Ishikawa (cell line): Measurements from ENCODE around the gene CLMN.

ENCODE experiments used
- CEBPB ChIP-seq: IDR thresholded peaks from 2 replicates; pipeline ENCODE4 v1.6.1; 2012
- CREB1 ChIP-seq: IDR thresholded peaks from 2 replicates; pipeline ENCODE4 v1.6.1; 2012; ENCODE audit warnings: low read depth
- EGR1 ChIP-seq: IDR thresholded peaks from 2 replicates; pipeline ENCODE4 v1.6.1; 2012
- EP300 ChIP-seq: IDR thresholded peaks from 2 replicates; pipeline ENCODE4 v1.6.1; 2012; ENCODE audit warnings: borderline replicate concordance
- FOXM1 ChIP-seq: IDR thresholded peaks from 2 replicates; pipeline ENCODE4 v1.6.1; 2012; ENCODE audit warnings: low read depth, borderline replicate concordance
- MAX ChIP-seq: IDR thresholded peaks from 2 replicates; pipeline ENCODE4 v1.6.1; 2012
- NFIC ChIP-seq: IDR thresholded peaks from 2 replicates; pipeline ENCODE4 v1.6.1; 2012
- RAD21 ChIP-seq: IDR thresholded peaks from 2 replicates; pipeline ENCODE4 v1.6.1; 2012; ENCODE audit warnings: low read depth
- TAF1 ChIP-seq: IDR thresholded peaks from 2 replicates; pipeline ENCODE4 v1.6.1; 2012; ENCODE audit warnings: low read depth, mild to moderate bottlenecking
- TCF12 ChIP-seq: IDR thresholded peaks from 2 replicates; pipeline ENCODE4 v1.6.1; 2012; ENCODE audit warnings: low read depth
- TEAD4 ChIP-seq: IDR thresholded peaks from 2 replicates; pipeline ENCODE4 v1.6.1; 2012
- USF1 ChIP-seq: IDR thresholded peaks from 2 replicates; pipeline ENCODE4 v1.6.1; 2012
- YY1 ChIP-seq: IDR thresholded peaks from 2 replicates; pipeline ENCODE4 v1.6.1; 2012; ENCODE audit warnings: low read depth
- ZBTB7A ChIP-seq: IDR thresholded peaks from 2 replicates; pipeline ENCODE4 v1.6.1; 2012; ENCODE audit warnings: low read depth
- TF ChIP-seq, protein P1 (sequence below): IDR thresholded peaks from 2 replicates; pipeline ENCODE4 v1.6.1; 2012; ENCODE audit warnings: low read depth, mild to moderate bottlenecking

Gene CLMN

GRCh38 chr14:95331708-95332408 lies 12.2 kb upstream of the CLMN start:
- TF ChIP-seq CEBPB (no peak), EGR1 (no peak), USF1 (no peak), CREB1 (no peak), FOXM1 (no peak), TAF1 (no peak), MAX (no peak), YY1 (no peak), TCF12 (no peak), TEAD4 (no peak), EP300 (no peak), RAD21 (no peak), ZBTB7A (no peak), NFIC (no peak)
- TF ChIP-seq, protein P1, sequence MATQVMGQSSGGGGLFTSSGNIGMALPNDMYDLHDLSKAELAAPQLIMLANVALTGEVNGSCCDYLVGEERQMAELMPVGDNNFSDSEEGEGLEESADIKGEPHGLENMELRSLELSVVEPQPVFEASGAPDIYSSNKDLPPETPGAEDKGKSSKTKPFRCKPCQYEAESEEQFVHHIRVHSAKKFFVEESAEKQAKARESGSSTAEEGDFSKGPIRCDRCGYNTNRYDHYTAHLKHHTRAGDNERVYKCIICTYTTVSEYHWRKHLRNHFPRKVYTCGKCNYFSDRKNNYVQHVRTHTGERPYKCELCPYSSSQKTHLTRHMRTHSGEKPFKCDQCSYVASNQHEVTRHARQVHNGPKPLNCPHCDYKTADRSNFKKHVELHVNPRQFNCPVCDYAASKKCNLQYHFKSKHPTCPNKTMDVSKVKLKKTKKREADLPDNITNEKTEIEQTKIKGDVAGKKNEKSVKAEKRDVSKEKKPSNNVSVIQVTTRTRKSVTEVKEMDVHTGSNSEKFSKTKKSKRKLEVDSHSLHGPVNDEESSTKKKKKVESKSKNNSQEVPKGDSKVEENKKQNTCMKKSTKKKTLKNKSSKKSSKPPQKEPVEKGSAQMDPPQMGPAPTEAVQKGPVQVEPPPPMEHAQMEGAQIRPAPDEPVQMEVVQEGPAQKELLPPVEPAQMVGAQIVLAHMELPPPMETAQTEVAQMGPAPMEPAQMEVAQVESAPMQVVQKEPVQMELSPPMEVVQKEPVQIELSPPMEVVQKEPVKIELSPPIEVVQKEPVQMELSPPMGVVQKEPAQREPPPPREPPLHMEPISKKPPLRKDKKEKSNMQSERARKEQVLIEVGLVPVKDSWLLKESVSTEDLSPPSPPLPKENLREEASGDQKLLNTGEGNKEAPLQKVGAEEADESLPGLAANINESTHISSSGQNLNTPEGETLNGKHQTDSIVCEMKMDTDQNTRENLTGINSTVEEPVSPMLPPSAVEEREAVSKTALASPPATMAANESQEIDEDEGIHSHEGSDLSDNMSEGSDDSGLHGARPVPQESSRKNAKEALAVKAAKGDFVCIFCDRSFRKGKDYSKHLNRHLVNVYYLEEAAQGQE = no peak

DNA sequence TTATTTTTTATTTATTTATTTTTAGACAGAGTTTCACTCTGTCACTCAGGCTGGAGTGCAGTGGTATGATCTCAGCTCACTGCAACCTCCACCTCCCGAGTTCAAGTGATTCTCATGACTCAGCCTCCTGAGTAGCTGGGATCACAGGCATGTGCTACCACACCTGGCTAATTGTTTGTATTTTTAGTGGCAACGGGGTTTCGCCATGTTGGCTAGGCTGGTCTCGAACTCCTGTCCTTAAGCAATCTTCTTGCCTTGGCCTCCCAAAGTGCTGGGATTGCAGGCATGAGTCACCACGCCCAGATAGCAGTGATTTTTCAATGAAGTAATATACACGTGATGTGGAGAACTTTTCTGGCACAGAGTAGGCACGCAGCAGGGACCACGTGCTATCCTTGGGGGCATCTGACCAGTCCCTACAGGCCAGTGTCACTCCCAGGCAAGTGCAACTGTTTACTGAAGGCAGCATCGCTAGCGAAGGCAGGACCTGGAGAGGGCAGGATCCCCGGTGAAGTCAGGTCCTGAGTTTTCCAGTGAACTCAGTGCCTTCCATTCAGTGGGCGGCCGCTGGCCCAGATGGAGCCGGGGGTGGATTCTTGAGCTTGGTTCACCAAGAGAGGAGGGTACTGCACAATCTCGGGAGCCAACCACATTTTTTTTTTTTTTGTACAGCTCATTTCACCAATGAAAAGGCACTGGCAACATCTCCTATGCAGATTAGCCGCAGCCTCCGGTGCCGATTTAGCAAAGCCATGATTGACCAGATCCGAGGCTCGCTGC lies 11.1 kb upstream of the CLMN start:
- TF ChIP-seq RAD21 = no peak

- TF ChIP-seq RAD21 (no peak), USF1 (no peak), NFIC (no peak), CEBPB (no peak), MAX (no peak), TCF12 (no peak), YY1 (no peak), EGR1 (no peak), TEAD4 (no peak), FOXM1 (no peak)
- TF ChIP-seq, protein P1 = no peak
Measured at GRCh38 chr14:95329941-95330340, 10.2 kb upstream of the CLMN start.

GRCh38 chr14:95328729-95329503 lies 9.2 kb upstream of the CLMN start:
- TF ChIP-seq CREB1 = no peak
- no peak for TF ChIP-seq FOXM1
- no peak for TF ChIP-seq TAF1
- TF ChIP-seq EGR1 = no peak
- TF ChIP-seq RAD21 = no peak
- no peak for TF ChIP-seq EP300
- TF ChIP-seq, protein P1 = no peak
- TF ChIP-seq USF1 = no peak
- TF ChIP-seq NFIC = no peak
- no peak for TF ChIP-seq ZBTB7A
- no peak for TF ChIP-seq CEBPB
